NCI-H524 treated with DMSO at 0.1 percent for 48 hours (cell line): ENCODE results near the gene LIMK1.
"Not testable (repeated sequence)": the region's sequence is repeated elsewhere in the genome, so short reads cannot be mapped to it uniquely, and the experiment has no call there.

Experiments used
- DNase-seq: peaks from one replicate; lab custom pipeline; 2025; lab: John Stamatoyannopoulos, UW

The LIMK1 gene

DNA sequence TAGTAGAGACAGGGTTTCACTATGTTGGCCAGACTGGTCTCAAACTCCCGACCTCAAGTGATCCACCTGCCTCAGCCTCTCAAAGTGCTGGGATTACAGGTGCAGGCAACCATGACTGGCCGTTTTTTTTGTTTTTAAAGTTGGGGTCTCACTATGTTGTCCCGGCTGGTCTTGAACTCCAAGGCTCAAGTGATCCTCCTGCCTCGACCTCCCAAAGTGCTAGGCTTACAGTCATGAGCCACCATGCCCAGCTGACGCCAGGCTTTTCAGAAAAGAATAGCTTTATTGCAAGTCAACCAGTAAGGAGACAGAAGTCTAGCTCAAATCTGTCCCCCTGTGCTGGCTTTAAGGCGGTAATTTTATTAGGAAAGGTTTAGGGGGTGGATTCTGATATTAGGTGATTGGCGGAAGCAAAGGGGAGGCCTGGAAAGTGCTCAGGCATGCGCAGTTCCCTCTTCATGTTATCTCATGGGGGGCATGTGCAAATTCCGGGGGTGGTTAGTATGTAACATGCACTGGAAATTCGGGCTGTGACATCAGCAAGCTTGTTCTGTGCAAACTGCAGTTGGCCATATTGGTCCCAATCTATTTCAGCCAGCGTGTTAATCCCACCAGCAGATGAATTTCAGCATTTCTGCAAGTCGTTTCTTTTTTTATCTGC is 42.7 kb downstream of the LIMK1 start:
- DNase-seq: no peak

DNA sequence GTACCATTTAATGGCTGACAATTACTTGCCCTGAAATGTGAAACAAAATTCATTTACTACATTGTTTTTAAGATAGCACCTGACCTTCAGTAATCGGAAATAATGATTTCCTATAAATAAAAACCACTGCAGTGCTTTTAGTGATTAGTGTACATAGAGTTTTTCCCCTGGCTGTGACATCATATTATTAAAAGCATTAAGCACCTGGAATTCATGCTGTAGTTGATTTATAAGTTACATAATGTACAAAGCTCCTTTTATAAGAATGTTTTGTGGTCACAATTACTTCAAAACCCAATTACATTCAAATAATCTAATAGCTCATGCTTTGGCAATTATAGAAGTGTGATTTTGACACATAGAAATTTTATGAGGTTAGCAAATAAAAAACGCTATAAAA is 46.3 kb downstream of the LIMK1 start:
- DNase-seq: no peak

DNA sequence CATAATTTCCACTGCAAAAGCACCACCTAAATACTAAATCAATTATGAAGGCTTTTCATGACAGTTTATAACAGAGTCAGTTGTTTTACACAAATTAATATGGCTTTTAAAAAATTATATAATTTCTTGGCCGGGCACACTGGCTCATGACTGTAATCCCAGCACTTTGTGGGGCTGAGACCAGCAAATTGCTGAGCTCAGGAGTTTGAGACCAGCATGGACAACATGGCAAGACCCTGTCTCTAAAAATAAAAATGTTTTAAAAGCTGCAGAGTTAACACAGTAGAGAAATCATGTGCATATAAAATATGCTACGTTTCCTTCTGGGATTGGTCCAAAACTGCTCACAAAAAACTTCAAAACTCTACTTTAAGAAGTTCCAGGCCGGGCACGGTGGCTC is 46.9 kb downstream of the LIMK1 start:
- DNase-seq: no peak

DNA sequence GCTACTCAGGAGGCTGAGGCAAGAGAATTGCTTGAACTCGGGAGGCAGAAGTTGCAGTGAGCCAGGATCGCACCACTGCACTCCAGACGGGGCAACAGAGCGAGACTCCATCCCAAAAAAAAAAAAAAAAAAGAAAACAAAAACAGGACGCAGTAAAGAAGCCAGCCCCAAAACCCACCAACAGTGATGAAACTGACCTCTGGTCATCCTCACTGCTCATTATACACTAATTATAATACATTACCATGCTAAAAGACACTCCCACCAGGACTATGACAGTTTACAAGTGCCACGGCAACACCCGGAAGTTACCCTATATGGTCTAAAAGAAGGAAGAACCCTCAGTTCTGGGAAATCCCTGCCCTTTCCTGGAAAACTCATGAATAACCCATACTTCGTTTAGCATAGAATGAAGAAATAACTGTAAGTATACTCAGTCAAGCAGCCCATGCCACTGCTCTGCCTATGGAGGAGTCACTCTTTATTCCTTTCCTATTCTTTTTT is 50.6 kb downstream of the LIMK1 start:
- no peak for DNase-seq

DNA sequence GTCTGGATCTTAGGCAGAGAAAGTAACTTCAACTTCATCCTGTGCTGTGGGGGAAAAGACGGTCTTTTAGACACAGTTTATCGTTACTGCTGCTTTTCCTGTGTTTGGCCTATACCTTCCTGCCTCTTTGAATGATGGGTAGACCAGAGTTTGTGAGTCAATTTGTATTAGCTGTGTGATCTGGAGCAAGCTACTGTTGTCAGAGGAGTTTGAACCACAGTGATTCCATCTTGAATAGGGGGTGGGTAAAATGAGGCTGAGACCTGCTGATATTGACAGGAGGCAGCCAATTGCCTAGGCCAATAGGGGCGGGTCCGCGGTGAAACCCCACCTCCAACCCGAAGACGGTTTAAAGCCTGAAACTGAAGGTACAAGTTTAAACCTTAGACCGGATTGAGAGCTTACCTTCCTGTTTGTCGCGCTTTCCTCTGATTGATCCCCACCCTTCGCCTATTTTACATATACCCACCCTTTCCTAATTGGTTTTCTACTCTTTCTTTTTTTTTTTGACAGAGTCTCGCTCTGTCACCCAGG is 54.8 kb downstream of the LIMK1 start:
- DNase-seq: no peak

DNA sequence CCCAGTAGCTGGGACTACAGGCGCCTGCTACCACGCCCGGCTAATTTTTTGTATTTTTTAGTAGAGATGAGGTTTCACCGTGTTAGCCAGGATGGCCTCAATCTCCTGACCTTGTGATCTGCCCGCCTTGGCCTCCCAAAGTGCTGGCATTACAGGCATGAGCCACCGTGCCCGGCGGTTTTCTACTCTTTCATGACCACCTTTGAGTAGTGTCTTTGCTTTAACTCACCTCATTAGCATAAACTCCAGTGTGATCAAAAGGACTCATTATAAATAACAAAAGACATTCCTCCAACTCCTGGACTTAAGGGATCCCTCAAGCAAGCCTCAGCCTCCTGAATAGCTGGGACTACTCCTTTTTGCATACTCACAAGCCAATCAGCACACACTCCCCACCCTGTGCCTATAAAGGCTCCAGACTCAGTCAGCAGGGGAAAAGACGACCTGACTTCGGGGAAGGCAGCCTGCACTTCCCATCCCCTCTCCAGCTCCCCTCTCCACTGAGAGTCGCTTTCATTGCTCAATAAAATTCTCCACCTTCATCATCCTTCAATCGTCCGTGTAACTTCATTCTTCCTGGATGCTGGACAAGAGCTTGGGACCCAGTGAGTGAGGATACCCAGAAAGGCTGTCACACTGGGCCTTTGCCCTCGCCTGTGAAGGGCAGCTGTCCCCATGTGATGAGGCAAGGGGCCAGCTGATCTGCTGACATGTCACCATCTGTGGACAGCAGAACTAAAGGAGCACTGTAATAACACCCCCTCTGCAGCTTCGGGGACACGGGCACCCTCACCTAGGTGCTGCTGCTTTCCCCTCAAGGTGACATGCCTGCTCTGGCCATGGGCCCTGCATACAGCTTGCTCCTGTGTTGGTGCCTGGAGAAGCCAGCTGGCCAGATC is 55.6 kb downstream of the LIMK1 start:
- DNase-seq: no peak

DNA sequence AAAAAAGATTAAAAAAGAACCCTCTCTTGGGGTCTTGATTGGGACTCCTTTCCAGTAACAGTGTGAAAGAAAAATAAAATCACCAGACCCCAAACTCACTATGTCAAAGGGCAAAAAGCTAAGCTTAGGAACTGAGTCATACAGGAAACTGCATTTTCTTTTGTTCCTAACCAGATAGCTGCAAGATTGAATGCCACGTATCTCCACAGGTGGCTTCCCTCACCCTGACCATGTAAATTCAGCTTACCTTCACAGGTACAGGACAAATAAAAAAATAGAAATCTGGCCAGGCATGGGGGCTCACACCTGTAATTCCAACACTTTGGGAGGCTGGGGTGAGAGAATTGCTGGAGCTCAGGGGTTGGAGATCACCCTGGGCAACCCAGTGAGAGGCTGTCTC is 58.1 kb downstream of the LIMK1 start:
- DNase-seq: no peak

DNA sequence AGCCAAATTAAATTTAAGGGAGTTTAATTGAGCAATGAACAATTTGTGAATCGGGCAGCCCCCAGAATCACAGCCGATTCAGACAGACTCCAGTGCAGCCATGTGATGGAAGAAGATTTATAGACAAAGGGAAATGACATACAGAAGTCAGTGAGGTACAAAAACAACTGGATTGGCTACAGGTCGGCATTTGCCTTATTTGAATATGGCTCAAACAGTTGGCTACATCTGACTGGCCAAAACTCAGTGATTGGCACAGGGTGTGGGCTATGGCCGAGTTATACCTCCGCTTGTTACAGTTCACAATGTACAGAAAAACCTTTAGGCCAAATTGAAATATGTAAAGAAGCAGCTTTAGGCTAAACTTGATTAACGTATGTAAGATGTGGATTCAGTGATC is 59.8 kb downstream of the LIMK1 start:
- no peak for DNase-seq

DNA sequence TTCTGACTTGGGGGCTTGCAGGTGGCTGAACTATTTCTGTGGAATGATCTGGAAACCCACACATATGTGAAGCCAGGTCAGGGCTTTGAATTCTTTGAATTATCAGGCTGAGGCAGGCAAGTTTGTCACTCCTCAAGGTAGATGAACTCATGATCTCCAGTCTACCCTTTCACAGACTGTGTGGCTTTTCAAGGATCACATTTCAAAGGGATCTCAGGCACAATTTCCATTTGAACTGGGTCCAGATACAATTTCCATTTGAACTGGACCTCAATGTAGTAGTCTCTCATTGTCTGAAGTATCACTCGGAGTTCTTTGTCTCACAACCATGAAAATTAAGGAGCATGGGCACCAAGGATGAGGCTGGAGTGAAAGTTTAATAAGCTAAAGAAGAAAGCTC is 64.9 kb downstream of the LIMK1 start:
- no peak for DNase-seq

DNA sequence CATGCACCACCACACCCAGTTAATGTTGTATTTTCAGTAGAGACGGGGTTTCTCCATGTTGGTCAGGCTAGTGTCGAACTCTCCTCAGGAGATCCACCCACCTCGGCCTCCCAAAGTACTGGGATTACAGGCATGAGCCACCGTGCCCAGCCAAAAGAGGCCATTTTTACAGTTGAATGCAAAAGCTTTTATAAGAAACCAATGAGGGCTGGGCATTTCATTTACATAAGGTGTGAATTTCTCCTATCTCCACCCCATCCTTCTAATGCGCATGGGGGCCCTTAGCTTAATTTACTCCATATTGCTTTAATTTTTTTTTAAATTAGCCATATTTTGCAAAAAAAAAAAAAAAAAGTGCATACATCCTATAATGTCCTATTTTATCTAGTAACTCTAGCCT is 65.5 kb downstream of the LIMK1 start:
- no peak for DNase-seq

DNA sequence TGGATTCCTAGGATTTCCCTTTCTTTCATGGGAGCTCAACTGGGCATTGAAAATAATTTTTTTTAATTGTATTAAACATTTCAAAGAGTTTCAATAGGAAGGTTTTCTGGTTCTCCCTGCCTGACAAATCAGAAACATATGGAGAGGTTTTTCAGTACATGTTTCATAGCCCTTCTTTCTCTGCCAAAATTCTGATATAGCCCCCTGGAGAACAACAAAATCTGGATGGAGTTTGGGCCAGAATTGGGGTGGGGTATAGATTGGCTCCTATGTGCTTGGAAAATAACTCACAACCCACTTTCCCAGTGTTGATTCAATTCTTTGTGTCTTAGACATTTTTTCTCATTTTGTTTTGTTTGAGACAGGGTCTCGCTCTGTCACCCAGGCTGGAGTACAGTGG is 66.0 kb downstream of the LIMK1 start:
- DNase-seq: no peak

DNA sequence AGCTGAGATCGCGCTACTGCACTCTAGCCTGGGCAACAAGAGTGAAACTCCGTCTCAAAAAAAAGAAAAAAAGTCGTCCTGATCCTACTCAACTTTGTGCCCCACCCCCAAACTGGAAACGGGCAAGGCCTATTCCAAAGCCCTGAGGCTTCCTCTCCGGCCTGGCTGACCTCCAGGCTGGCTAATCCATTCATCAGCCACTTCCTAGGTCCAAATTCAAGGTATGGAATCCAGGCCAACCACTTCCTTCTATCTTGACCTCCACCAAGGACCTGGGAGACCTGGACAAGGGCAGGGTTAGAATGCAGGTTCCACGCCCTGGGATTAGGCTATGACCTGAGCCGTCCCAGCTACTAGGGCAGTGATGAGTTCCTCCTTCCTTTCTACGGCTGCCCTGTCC is 70.1 kb downstream of the LIMK1 start:
- DNase-seq: no peak

DNA sequence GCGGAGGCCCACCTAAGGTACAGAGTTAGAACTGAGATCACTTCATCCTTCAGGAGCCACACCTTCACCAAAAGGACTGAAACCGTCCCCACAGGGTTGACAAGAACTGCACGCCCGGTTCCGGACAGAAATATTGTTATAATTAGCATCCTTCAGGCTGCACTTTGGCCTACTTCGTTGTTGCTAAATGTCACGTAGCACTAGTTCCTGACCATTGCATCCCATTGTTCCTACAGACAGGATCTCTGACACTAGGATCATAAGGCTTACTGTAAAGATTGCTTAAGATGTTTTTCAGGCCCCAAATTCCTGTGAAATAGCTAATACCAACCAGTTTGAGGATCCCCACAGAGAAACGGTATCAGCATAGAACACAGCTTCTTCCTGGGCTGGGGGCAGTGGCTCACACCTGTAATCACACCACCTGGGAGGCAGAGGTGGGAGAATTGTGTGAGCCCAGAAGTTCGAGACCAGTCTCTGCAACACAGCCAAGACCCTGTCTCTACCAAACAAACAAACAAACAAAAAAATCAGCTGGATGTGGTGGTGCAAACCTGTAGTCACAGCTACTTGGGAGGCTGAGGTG is 72.3 kb downstream of the LIMK1 start:
- no peak for DNase-seq

DNA sequence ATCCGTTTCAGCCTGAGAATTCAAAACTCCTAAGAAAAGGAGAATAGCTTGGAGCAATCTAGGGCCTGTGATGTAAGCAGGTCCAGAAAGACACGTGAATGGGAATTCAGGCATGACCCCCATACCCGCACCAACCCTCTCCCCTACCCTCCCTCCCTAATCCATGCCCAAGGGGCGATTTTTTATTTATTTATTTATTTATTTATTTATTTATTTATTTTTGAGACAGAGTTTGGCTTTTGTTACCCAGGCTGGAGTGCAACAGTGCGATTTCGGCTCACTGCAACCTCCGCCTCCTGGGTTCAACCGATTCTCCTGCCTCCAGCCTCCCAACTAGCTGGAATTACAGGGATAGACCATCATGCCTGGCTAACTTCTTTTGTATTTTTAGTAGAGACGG is 74.0 kb downstream of the LIMK1 start:
- no peak for DNase-seq

DNA sequence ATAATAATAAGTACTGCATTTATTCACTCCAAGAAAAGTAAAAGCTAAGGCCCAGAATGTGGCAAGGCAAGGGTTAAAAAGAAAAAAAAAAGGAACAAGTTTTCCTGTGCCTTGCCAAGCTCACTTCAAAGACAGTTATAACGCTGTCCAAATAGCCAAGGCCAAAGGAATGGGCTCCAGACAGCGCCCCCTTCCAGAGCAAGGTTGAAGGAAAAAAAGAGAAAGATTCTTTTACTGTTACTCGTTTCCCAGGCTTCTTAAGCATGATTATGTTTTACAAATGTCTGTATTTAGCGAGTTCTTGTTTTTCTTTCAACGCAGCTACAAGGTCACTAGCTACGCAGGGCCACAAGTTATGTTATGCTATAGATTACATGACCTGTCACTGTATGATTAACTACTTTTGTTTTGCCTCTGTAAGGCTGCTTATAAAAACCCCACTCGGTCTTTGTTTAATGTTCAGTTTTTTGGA is 81.4 kb downstream of the LIMK1 start:
- no peak for DNase-seq

DNA sequence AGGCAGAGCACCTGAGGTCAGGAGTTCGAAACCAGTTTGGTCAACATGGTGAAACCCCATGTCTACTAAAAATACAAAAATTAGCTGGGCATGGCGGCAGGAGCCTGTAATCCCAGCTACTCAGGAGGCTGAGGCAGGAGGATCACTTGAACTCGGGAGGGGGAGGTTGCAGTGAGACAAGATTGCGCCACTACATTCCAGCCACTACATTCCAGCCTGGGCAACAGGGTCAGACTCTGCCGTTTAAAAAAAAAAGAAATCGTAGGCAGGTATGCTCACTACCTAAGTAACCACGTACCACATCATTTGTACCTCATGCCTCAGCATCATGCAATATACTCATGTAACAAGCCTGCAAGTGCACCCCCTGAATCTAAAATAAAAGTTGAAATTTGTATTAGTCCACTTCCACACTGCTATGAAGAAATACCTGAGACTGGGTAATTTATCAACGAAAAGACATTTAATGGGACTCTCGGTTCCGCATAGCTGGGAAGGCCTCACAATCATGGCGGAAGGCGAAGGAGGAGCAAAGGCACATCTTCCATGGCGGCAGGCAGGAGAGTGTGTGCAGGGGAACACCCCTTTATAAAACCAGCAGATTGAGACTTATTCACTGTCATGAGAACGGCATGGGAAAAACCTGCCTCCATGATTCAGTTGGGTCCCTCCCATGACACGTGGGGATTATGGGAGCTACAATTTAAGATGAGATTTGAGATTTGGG is 82.4 kb downstream of the LIMK1 start:
- DNase-seq: no peak

DNA sequence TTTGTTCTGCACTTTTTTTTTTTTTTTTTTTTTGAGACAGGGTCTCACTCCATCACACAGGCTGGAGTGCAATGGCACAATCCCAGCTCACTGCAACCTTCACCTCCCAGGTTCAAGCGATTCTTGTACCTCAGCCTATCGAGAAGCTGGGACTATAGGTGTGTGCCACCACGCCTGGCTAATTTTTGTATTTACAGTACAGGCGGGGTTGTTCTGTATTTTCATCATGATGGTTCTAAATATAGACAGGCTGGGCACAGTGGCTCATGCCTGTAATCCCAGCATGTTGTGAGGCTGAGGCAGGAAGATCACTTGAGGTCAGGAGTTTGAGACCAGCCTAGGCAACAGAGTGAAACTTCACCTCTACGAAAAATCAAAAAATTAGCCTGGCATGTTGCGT is 83.7 kb downstream of the LIMK1 start:
- DNase-seq: not testable (repeated sequence)
